Measurements from ENCODE around the gene ARHGAP25. TPM values are rescaled to one million over a fixed set of nuclear protein-coding genes. Genes with fewer than 3 reads are reported as not detected.

The ARHGAP25 gene
- total and polyA plus RNA-seq, 2 of the 4 experiments (the other 2 are of a cell fraction): 0.29 to 0.36 TPM

DNA sequence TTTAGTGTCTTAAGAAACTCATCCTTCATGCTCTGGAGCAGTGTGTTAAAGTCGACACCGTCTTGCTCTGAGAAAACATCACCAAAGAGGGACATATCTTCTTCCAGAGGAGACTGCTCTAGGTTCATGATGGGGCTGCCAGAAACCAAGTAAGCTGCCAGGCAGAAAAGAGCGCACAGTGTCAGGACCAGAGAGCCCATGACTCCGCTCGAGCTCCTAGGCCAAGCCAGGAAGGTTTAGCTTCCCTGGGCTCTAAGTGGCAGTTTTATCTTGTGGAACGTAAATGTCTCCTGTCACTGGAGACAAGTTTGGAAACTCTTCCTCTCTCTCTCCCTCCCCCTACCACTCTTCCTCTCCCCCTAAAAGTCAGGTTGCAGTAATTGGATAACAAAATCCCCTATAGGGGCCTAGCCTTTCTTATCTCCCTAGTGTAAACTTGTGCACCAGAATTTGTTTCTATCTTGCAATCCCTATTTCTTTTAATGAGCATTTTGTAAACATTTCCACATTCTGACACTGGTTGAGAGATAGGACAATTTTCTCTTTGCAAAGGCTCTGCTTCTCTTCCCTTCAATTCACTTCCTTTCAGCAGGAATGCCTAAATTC, 136.7 kb downstream of the ARHGAP25 start, which contains the start of gene BMP10:
BMP10 (minus strand) TSS at position 239 of the 606 bp plus-strand sequence; CDS start at position 200, 39 bp downstream.
- no peak within 1 kb of the TSS for H3K4me2 ChIP-seq (ENCODE audit: low read depth, low read length)
- dilution Hi-C loops (cut with HindIII; ENCODE audit: low sequenced_read_pairs, unreplicated experiment): no loop called here
- BruUV-seq (replicated peaks): no TSS peak

More for the DNA sequence above, 136.7 kb downstream of the ARHGAP25 start, which contains the start of gene BMP10:
- H3K23ac ChIP-seq (ENCODE audit: low read depth, low read length): no peak within 1 kb of the TSS; the same call in 1 of the 2 replicates
- intact Hi-C loops (cut with micrococcal nuclease): no loop called here
- H3K36me3 ChIP-seq (ENCODE audit: control insufficient read depth, insufficient read depth, low read length): no peaks in the 10 kb centered on the region
- POLR2A ChIA-PET (ENCODE audit: unreplicated experiment): no interaction called here
- peak within 1 kb of the TSS; percentile 20; the same call in 1 of the 2 replicates for H3K4ac ChIP-seq (ENCODE audit: low read depth, low read length)
- no peak within 1 kb of the TSS for H2BK120ac ChIP-seq (ENCODE audit: low read depth, low read length)
- H2AK9ac ChIP-seq (replicated peaks; ENCODE audit: low read depth, low read length, poor library complexity): no peak within 1 kb of the TSS
- no peak within 1 kb of the TSS for H3K56ac ChIP-seq (ENCODE audit: extremely low read depth, insufficient read depth, low read length)
- no peak within 1 kb of the TSS for H2AK5ac ChIP-seq (ENCODE audit: low read depth, low read length)
- no peak within 1 kb of the TSS for H2BK5ac ChIP-seq (ENCODE audit: low read depth, low read length, poor library complexity, severe bottlenecking)
- H3K18ac ChIP-seq (ENCODE audit: low read depth, low read length): no peak within 1 kb of the TSS; the same call in 1 of the 2 replicates
- peaks cover 2% of the 10 kb centered on the region; the same call in 1 of the 2 replicates for H3K4me1 ChIP-seq (ENCODE audit: control insufficient read depth, insufficient read depth, low read length)
- no peaks in the 10 kb centered on the region for H4K20me1 ChIP-seq (ENCODE audit: insufficient read depth, low read length)
- in situ Hi-C loops (cut with MboI; ENCODE audit: low sequenced_read_pairs): no loop called here
- TF ChIP-seq NFE2L2 (IDR thresholded peaks at IDR 0.05; ENCODE audit: low read depth, low read length) (no peak), SMC3 (IDR thresholded peaks at IDR 0.05; ENCODE audit: low read depth, low read length) (no peak), RCOR1 (IDR thresholded peaks at IDR 0.05; ENCODE audit: insufficient replicate concordance, low read length) (no peak), FOS (IDR thresholded peaks at IDR 0.05; ENCODE audit: low read depth, low read length) (no peak), CEBPB (IDR thresholded peaks at IDR 0.05; ENCODE audit: low read depth, low read length) (no peak)
- TF ChIP-seq, protein P1, sequence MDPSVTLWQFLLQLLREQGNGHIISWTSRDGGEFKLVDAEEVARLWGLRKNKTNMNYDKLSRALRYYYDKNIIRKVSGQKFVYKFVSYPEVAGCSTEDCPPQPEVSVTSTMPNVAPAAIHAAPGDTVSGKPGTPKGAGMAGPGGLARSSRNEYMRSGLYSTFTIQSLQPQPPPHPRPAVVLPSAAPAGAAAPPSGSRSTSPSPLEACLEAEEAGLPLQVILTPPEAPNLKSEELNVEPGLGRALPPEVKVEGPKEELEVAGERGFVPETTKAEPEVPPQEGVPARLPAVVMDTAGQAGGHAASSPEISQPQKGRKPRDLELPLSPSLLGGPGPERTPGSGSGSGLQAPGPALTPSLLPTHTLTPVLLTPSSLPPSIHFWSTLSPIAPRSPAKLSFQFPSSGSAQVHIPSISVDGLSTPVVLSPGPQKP (IDR thresholded peaks at IDR 0.05; ENCODE audit: borderline replicate concordance, low read depth, low read length): no peak
- TF ChIP-seq, protein P2, sequence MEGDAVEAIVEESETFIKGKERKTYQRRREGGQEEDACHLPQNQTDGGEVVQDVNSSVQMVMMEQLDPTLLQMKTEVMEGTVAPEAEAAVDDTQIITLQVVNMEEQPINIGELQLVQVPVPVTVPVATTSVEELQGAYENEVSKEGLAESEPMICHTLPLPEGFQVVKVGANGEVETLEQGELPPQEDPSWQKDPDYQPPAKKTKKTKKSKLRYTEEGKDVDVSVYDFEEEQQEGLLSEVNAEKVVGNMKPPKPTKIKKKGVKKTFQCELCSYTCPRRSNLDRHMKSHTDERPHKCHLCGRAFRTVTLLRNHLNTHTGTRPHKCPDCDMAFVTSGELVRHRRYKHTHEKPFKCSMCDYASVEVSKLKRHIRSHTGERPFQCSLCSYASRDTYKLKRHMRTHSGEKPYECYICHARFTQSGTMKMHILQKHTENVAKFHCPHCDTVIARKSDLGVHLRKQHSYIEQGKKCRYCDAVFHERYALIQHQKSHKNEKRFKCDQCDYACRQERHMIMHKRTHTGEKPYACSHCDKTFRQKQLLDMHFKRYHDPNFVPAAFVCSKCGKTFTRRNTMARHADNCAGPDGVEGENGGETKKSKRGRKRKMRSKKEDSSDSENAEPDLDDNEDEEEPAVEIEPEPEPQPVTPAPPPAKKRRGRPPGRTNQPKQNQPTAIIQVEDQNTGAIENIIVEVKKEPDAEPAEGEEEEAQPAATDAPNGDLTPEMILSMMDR (conservative IDR thresholded peaks at IDR 0.05; ENCODE audit: low read depth, low read length): no peak
- WGBS, 2 experiments (ENCODE audit: extremely low coverage in 2 of 2, insufficient read length in 1 of 2): 62% methylated on average over 2 of the region's 6 CpGs; no CpG with 5 or more reads in 1 of the 2 experiments
- H3K27me3 ChIP-seq (ENCODE audit: control insufficient read depth, insufficient read depth, low read length): no peaks in the 10 kb centered on the region
- H3K4me3 ChIP-seq (ENCODE audit: insufficient read depth, low read depth, low read length): no peak within 1 kb of the TSS
- peak within 1 kb of the TSS; percentile 70 for H4K91ac ChIP-seq (ENCODE audit: insufficient read depth, low read depth, low read length)
- CTCF ChIA-PET: no interaction called here
- no peak within 1 kb of the TSS for H2BK20ac ChIP-seq (ENCODE audit: low read depth, low read length)
- H3K9me3 ChIP-seq (ENCODE audit: control insufficient read depth, insufficient read depth, low read length): no peaks in the 10 kb centered on the region
- H3K9ac ChIP-seq (ENCODE audit: low read depth, low read length): no peak within 1 kb of the TSS
- ATAC-seq (ENCODE audit: low read depth): no peak
- H3K79me1 ChIP-seq (ENCODE audit: low read depth in 1 of 2, low read length in 2 of 2): no peaks in the 10 kb centered on the region
- peak within 1 kb of the TSS; percentile 68; the same call in 1 of the 3 replicates for H2BK15ac ChIP-seq (ENCODE audit: low read depth, low read length)
- no peak for DNase-seq
- no peak within 1 kb of the TSS for H2AFZ ChIP-seq (replicated peaks; ENCODE audit: low read length, poor library complexity)
- no peak within 1 kb of the TSS for H3K27ac ChIP-seq (ENCODE audit: insufficient read depth, low read length)
- H4K8ac ChIP-seq (ENCODE audit: low read depth in 2 of 2, low read length in 2 of 2): peak within 1 kb of the TSS in 1 of 2 experiments; percentile 42; a peak in 1 of 4 replicates
- H4K5ac ChIP-seq (ENCODE audit: low read depth, low read length): no peak within 1 kb of the TSS
- no peak within 1 kb of the TSS; the same call in 1 of the 2 replicates for H3K14ac ChIP-seq (replicated peaks; ENCODE audit: low read depth, low read length)
- no peaks in the 10 kb centered on the region for H3K9me1 ChIP-seq (ENCODE audit: insufficient read depth, low read length)
